HepG2 (cell line): ENCODE results near the gene DMAC2L. TPM values are rescaled to one million over a fixed set of nuclear protein-coding genes. Genes with fewer than 3 reads are reported as not detected.

Source experiments
- ATAC-seq: fragments of 200-7000 bp; cut with Tn5 transposase; 3 replicates; pipeline ENCODE4 v1.9.1; 2020; ENCODE audit warnings: mild to moderate bottlenecking, moderate library complexity
- BruUV-seq: library from RNA; stranded (reverse); fragments of 400-500 nt; replicated peaks from 2 replicates; lab custom pipeline; 2021; lab: Mats Ljungman, UMichigan
- CTCF ChIA-PET: fragments of 300-600 bp; formaldehyde crosslinking; extraction: SDS; loops from one replicate; lab custom pipeline; 2021; ENCODE audit warnings: low total read pairs, inconsistent platforms, low intra/inter-chr PET ratio; lab: Yijun Ruan, JAX
- POLR2A ChIA-PET: fragments of 350-600 bp; sonication (Branson Sonifier 250); formaldehyde crosslinking; loops from one replicate; lab custom pipeline; 2020; ENCODE audit warnings: antibody characterized with exemption, inconsistent platforms; lab: Yijun Ruan, JAX
- DNase-seq: peaks from one replicate; pipeline ENCODE4 v3.0.0-alpha.2; 2015; ENCODE audit warnings: low spot score
- FAIRE-seq: peaks from 3 replicates; lab custom pipeline; 2011; peaks lifted over from hg19 to GRCh38; lab: Jason Lieb, UNC
- H2AFZ ChIP-seq: one replicate; pipeline ENCODE4 v1.6.1; 2011; ENCODE audit warnings: low read length, inconsistent platforms
- H3K27ac ChIP-seq: fragments of 300-600 bp; 3 replicates; pipeline ENCODE4 v1.8.0; 2011; ENCODE audit warnings: mixed run types, mild to moderate bottlenecking, mixed read lengths, low read length, inconsistent platforms; ENCODE audit not compliant: insufficient read depth; ENCODE audit errors: extremely low read length
- H3K27me3 ChIP-seq, 2 experiments: fragments of 200-600 bp in 1 of 2; 2 replicates in 1 of 2; 3 replicates in 1 of 2; pipeline versions ENCODE4 v1.6.0 to v1.8.0; 2011; ENCODE audit warnings: low read length in 2 of 2, mild to moderate bottlenecking in 2 of 2, moderate library complexity in 2 of 2, inconsistent platforms in 1 of 2; ENCODE audit not compliant: insufficient read depth in 2 of 2, control insufficient read depth in 1 of 2
- H3K36me3 ChIP-seq, 2 experiments: fragments of 200-600 bp in 1 of 2; replicated peaks in 1 of 2; 2 replicates in 1 of 2; 3 replicates in 1 of 2; pipeline versions ENCODE4 v1.5.1 to v1.8.0; 2011; ENCODE audit warnings: low read length in 2 of 2, inconsistent platforms in 1 of 2; ENCODE audit not compliant: insufficient read depth in 2 of 2, control insufficient read depth in 1 of 2
- H3K4me1 ChIP-seq: 2 replicates; pipeline ENCODE4 v1.5.1; 2012; ENCODE audit warnings: low read length, inconsistent platforms; ENCODE audit not compliant: insufficient read depth
- H3K4me2 ChIP-seq: 2 replicates; pipeline ENCODE4 v1.6.0; 2011; ENCODE audit warnings: low read depth, low read length, inconsistent platforms
- H3K4me3 ChIP-seq, 3 experiments: fragments of 200-600 bp in 1 of 3; sonication (generic), shearing (Covaris generic) in 1 of 3; replicated peaks in 1 of 3; 2 replicates each; pipeline ENCODE4 v1.5.1; 2011 to 2016; ENCODE audit warnings: low read length in 3 of 3, inconsistent platforms in 2 of 3, low read depth in 2 of 3, mild to moderate bottlenecking in 2 of 3, control low read depth in 1 of 3, mixed read lengths in 1 of 3; ENCODE audit not compliant: insufficient read depth in 1 of 3
- H3K79me2 ChIP-seq: one replicate; pipeline ENCODE4 v1.6.1; 2011; ENCODE audit warnings: low read length, inconsistent platforms; ENCODE audit not compliant: insufficient read depth
- H3K9ac ChIP-seq: 2 replicates; pipeline ENCODE4 v1.6.0; 2011; ENCODE audit warnings: mild to moderate bottlenecking, low read depth, low read length, inconsistent platforms; ENCODE audit not compliant: insufficient read depth
- H3K9me3 ChIP-seq: 2 replicates; pipeline ENCODE4 v1.5.1; 2012; ENCODE audit warnings: mild to moderate bottlenecking, low read length
- H4K20me1 ChIP-seq: 2 replicates; pipeline ENCODE4 v1.6.0; 2011; ENCODE audit warnings: inconsistent platforms, mild to moderate bottlenecking, low read length, moderate library complexity; ENCODE audit not compliant: insufficient read depth
- AKAP8 ChIP-seq: sonication (generic); formaldehyde crosslinking; IDR thresholded peaks from 2 replicates; pipeline ENCODE4 v1.5.1; 2020; ENCODE audit warnings: mild to moderate bottlenecking, missing genetic modification reagents
- ASH2L ChIP-seq: fragments of 300-600, 200-600 bp; sonication (generic); IDR thresholded peaks from 2 replicates; pipeline ENCODE4 v1.7.0; 2017; ENCODE audit warnings: low read depth, mild to moderate bottlenecking, moderate library complexity, mixed read lengths, low read length; ENCODE audit not compliant: insufficient read length
- GATAD2A ChIP-seq: IDR thresholded peaks from 2 replicates; pipeline ENCODE4 v1.6.1; 2016
- KLF12 ChIP-seq: sonication (generic); formaldehyde crosslinking; IDR thresholded peaks from 2 replicates; pipeline ENCODE4 v1.4.0; 2020; ENCODE audit warnings: missing genetic modification reagents, borderline replicate concordance
- KLF16 ChIP-seq, 2 experiments: sonication (generic) in 1 of 2; formaldehyde crosslinking in 1 of 2; IDR thresholded peaks; 2 replicates each; pipeline versions ENCODE4 v1.6.1 to v1.8.0; 2016 to 2023; ENCODE audit warnings: missing genetic modification reagents in 2 of 2, missing compliant biosample characterization in 1 of 2
- MYC ChIP-seq: sonication (generic); formaldehyde crosslinking; IDR thresholded peaks from 2 replicates; pipeline ENCODE4 v1.9.0; 2021; ENCODE audit warnings: missing genetic modification reagents, borderline replicate concordance
- MYNN ChIP-seq: sonication (generic); formaldehyde crosslinking; IDR thresholded peaks from 2 replicates; pipeline ENCODE4 v1.4.0; 2020; ENCODE audit warnings: mild to moderate bottlenecking, low read depth, missing genetic modification reagents
- SIX1 ChIP-seq: sonication (generic); formaldehyde crosslinking; IDR thresholded peaks from 2 replicates; pipeline ENCODE4 v1.4.0; 2020; ENCODE audit warnings: missing genetic modification reagents, borderline replicate concordance
- TCF12 ChIP-seq, 2 experiments: fragments of 450-650 bp in 1 of 2; sonication (generic) in 1 of 2; formaldehyde crosslinking in 1 of 2; IDR thresholded peaks; 2 replicates each; pipeline versions ENCODE4 v1.6.1 to v1.8.0; 2017 to 2022; ENCODE audit warnings: antibody characterized with exemption in 1 of 2, mild to moderate bottlenecking in 1 of 2, missing genetic modification reagents in 1 of 2, moderate library complexity in 1 of 2
- TEAD3 ChIP-seq: optimal IDR thresholded peaks from 2 replicates; pipeline ENCODE3; 2016; ENCODE audit warnings: borderline replicate concordance
- ZNF572 ChIP-seq: sonication (generic); formaldehyde crosslinking; IDR thresholded peaks from 2 replicates; pipeline ENCODE4 v1.5.1; 2020; ENCODE audit warnings: mild to moderate bottlenecking, missing genetic modification reagents
- ZNF660 ChIP-seq: sonication (generic); formaldehyde crosslinking; IDR thresholded peaks from 2 replicates; pipeline ENCODE4 v1.5.1; 2020; ENCODE audit warnings: mild to moderate bottlenecking, low read depth, missing genetic modification reagents, borderline replicate concordance
- ZNF878 ChIP-seq: sonication (generic); formaldehyde crosslinking; IDR thresholded peaks from 2 replicates; pipeline ENCODE4 v1.8.1; 2023; ENCODE audit warnings: mild to moderate bottlenecking, missing genetic modification reagents, moderate library complexity
- ZSCAN20 ChIP-seq: sonication (generic); formaldehyde crosslinking; IDR thresholded peaks from 2 replicates; pipeline ENCODE4 v1.4.0; 2020; ENCODE audit warnings: missing genetic modification reagents, mild to moderate bottlenecking, borderline replicate concordance
- WGBS: methylation state at CpG from one replicate; pipeline ENCODE4 v1.1.6; 2017; ENCODE audit warnings: low lambda C conversion rate; 5-methylcytosine and 5-hydroxymethylcytosine counted together
- in situ Hi-C: cut with HindIII; loops from 2 replicates; pipeline ENCODE4 v1.10.0; 2017; ENCODE audit warnings: low pct_unique_long_range_greater_than_20kb; ENCODE audit not compliant: extremely low pct_ligation_motif_present
- intact Hi-C: fragments of 100-400 bp; cut with micrococcal nuclease; formaldehyde crosslinking; loops from one replicate; pipeline ENCODE4 v1.10.0; 2022; ENCODE audit not compliant: unreplicated experiment
- polyA plus RNA-seq, 8 experiments: library from polyadenylated mRNA; depleted of rRNA in 3 of 8; stranded (reverse) in 7 of 8; unstranded in 1 of 8; fragments of >200 nt; fragmentation: Illumina TruSeq in 4 of 8; extraction: Trizol in 4 of 8; gene quantifications; 2 replicates each; pipeline versions ENCODE4 v1.2.1 to v1.2.3, GENCODE V29; 2011 to 2016; ENCODE audit warnings: low read depth in 4 of 8, missing spikeins in 1 of 8, mixed read lengths in 1 of 8; ENCODE audit not compliant: insufficient read depth in 1 of 8
- total RNA-seq, 5 experiments: library from RNA; depleted of rRNA; stranded (reverse); fragments of >200 nt; fragmentation: Illumina TruSeq; extraction: Trizol; gene quantifications; 2 replicates each; pipeline ENCODE4 v1.2.3, GENCODE V29; 2016; ENCODE audit warnings: low read depth in 1 of 5
- TF ChIP-seq, protein P1 (sequence below): IDR thresholded peaks from 2 replicates; pipeline ENCODE4 v1.4.0; 2020; ENCODE audit warnings: mild to moderate bottlenecking, missing genetic modification reagents
- TF ChIP-seq, protein P2 (sequence below): sonication (generic); formaldehyde crosslinking; IDR thresholded peaks from 2 replicates; pipeline ENCODE4 v1.4.0; 2020; ENCODE audit warnings: missing genetic modification reagents
- TF ChIP-seq, protein P3 (sequence below): IDR thresholded peaks from 2 replicates; pipeline ENCODE4 v1.6.1; 2018; ENCODE audit warnings: missing genetic modification reagents, mild to moderate bottlenecking, missing compliant biosample characterization
- TF ChIP-seq, protein P4 (sequence below): sonication (generic); formaldehyde crosslinking; IDR thresholded peaks from 2 replicates; pipeline ENCODE4 v1.8.0; 2022; ENCODE audit warnings: missing genetic modification reagents, low read depth, mild to moderate bottlenecking, borderline replicate concordance

Gene DMAC2L
- total and polyA plus RNA-seq, 2 of the 13 experiments (the other 11 are each of a cell fraction or from before 2014, with no cell fraction given) = 19.4 to 23.2 TPM

DNA sequence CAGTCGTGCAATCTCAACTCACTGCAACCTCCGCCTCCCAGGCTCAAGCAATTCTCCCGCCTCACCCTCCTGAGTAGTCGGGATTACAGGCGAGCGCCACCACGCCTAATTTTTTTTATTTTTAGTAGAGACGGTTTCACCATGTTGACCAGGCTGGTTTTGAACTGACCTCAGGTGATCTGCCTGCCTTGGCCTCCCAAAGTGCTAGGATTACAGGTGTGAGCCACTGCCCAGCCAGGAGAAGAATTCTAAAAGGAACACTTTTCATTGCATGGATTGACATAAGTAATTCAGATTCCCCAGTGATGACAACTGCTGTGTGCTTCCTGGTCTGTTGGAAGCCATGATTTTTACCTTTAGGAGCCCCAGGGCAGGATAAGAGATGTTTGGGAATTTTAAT, 22.1 kb downstream of the DMAC2L start:
- no peak for FAIRE-seq
- peaks cover 2 to 16% of the 10 kb centered on the region in 2 experiments; a peak in 1 of 5 replicates for H3K36me3 ChIP-seq
- no peak overlapping the region for H3K4me3 ChIP-seq
- no peak for DNase-seq
- H3K27ac ChIP-seq = no peak overlapping the region
- H3K27me3 ChIP-seq = no peaks in the 10 kb centered on the region
- ATAC-seq = no peak
- no peak overlapping the region for H3K4me2 ChIP-seq
- BruUV-seq = no TSS peak
- H4K20me1 ChIP-seq = no peaks in the 10 kb centered on the region
- H3K9ac ChIP-seq = no peak overlapping the region
- H3K79me2 ChIP-seq = no peaks in the 10 kb centered on the region
- H3K9me3 ChIP-seq = no peaks in the 10 kb centered on the region
- no peak overlapping the region for H2AFZ ChIP-seq
- CTCF ChIA-PET = no interaction called here
- peaks cover 14% of the 10 kb centered on the region for H3K4me1 ChIP-seq
- TF ChIP-seq, protein P1, sequence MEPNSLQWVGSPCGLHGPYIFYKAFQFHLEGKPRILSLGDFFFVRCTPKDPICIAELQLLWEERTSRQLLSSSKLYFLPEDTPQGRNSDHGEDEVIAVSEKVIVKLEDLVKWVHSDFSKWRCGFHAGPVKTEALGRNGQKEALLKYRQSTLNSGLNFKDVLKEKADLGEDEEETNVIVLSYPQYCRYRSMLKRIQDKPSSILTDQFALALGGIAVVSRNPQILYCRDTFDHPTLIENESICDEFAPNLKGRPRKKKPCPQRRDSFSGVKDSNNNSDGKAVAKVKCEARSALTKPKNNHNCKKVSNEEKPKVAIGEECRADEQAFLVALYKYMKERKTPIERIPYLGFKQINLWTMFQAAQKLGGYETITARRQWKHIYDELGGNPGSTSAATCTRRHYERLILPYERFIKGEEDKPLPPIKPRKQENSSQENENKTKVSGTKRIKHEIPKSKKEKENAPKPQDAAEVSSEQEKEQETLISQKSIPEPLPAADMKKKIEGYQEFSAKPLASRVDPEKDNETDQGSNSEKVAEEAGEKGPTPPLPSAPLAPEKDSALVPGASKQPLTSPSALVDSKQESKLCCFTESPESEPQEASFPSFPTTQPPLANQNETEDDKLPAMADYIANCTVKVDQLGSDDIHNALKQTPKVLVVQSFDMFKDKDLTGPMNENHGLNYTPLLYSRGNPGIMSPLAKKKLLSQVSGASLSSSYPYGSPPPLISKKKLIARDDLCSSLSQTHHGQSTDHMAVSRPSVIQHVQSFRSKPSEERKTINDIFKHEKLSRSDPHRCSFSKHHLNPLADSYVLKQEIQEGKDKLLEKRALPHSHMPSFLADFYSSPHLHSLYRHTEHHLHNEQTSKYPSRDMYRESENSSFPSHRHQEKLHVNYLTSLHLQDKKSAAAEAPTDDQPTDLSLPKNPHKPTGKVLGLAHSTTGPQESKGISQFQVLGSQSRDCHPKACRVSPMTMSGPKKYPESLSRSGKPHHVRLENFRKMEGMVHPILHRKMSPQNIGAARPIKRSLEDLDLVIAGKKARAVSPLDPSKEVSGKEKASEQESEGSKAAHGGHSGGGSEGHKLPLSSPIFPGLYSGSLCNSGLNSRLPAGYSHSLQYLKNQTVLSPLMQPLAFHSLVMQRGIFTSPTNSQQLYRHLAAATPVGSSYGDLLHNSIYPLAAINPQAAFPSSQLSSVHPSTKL (CRISPR knock-in tag) = no peak
- TF ChIP-seq GATAD2A (CRISPR knock-in tag) = no peak
- TF ChIP-seq, protein P2, sequence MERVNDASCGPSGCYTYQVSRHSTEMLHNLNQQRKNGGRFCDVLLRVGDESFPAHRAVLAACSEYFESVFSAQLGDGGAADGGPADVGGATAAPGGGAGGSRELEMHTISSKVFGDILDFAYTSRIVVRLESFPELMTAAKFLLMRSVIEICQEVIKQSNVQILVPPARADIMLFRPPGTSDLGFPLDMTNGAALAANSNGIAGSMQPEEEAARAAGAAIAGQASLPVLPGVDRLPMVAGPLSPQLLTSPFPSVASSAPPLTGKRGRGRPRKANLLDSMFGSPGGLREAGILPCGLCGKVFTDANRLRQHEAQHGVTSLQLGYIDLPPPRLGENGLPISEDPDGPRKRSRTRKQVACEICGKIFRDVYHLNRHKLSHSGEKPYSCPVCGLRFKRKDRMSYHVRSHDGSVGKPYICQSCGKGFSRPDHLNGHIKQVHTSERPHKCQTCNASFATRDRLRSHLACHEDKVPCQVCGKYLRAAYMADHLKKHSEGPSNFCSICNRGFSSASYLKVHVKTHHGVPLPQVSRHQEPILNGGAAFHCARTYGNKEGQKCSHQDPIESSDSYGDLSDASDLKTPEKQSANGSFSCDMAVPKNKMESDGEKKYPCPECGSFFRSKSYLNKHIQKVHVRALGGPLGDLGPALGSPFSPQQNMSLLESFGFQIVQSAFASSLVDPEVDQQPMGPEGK = no peak
- no peak for TF ChIP-seq MYC (CRISPR knock-in tag)
- TF ChIP-seq, protein P3, sequence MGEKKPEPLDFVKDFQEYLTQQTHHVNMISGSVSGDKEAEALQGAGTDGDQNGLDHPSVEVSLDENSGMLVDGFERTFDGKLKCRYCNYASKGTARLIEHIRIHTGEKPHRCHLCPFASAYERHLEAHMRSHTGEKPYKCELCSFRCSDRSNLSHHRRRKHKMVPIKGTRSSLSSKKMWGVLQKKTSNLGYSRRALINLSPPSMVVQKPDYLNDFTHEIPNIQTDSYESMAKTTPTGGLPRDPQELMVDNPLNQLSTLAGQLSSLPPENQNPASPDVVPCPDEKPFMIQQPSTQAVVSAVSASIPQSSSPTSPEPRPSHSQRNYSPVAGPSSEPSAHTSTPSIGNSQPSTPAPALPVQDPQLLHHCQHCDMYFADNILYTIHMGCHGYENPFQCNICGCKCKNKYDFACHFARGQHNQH (CRISPR knock-in tag) = no peak
- TF ChIP-seq, protein P4, sequence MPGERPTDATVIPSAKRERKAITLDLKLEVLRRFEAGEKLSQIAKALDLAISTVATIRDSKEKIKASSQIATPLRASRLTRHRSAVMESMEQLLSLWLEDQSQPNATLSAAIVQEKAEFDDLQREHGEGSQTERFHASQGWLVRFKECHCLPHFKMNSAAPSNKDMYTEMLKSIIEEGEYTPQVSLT (CRISPR knock-in tag) = no peak
- no peak for TF ChIP-seq KLF12 (CRISPR knock-in tag)
- no peak for TF ChIP-seq MYNN (CRISPR knock-in tag)
- TF ChIP-seq TEAD3 (CRISPR knock-in tag) = no peak
- TF ChIP-seq ZSCAN20 (CRISPR knock-in tag) = no peak
- no peak for TF ChIP-seq ZNF572 (CRISPR knock-in tag)
- no peak for TF ChIP-seq ZNF878 (CRISPR knock-in tag)
- no peak for TF ChIP-seq ASH2L
- no peak for TF ChIP-seq TCF12 (IDR thresholded peaks at IDR 0.05)
- no peak for TF ChIP-seq TCF12 (CRISPR knock-in tag; IDR thresholded peaks at IDR 0.05)
- TF ChIP-seq ZNF660 = no peak
- no peak for TF ChIP-seq AKAP8 (CRISPR knock-in tag)
- TF ChIP-seq SIX1 (CRISPR knock-in tag) = no peak
- no peak for TF ChIP-seq KLF16 (CRISPR knock-in tag; IDR thresholded peaks at IDR 0.05)
- POLR2A ChIA-PET = no interaction called here
- 96% methylated on average over 8 of the region's 8 CpGs for WGBS
- intact Hi-C loops (no loop called here), in situ Hi-C loops (no loop called here)
